A549 (cell line): Measurements from ENCODE around the gene MNS1. TPM values are rescaled to one million over a fixed set of nuclear protein-coding genes. Genes with fewer than 3 reads are reported as not detected.
"Not testable (repeated sequence)": the region's sequence is repeated elsewhere in the genome, so short reads cannot be mapped to it uniquely, and the experiment has no call there.

ENCODE experiments used
- ATAC-seq, 2 experiments: fragments of 200-7000 bp in 1 of 2; fragments of >200 bp in 1 of 2; cut with Nextera tagmentation in 1 of 2; cut with Tn5 transposase in 1 of 2; 3 replicates each; pipeline versions ENCODE4 v1.8.0 to v1.9.1; 2018 to 2020; ENCODE audit warnings: mild to moderate bottlenecking in 1 of 2, moderate library complexity in 1 of 2
- CTCF ChIA-PET: fragments of 300-600 bp; sonication (Branson Sonifier 250); formaldehyde crosslinking; extraction: SDS; loops from one replicate; lab custom pipeline; 2021; ENCODE audit warnings: antibody characterized with exemption, inconsistent platforms; lab: Yijun Ruan, JAX
- POLR2A ChIA-PET: fragments of 350-600 bp; formaldehyde crosslinking; extraction: SDS; loops from one replicate; lab custom pipeline; 2021; ENCODE audit warnings: antibody characterized with exemption, inconsistent platforms; lab: Yijun Ruan, JAX
- DNase-seq, 2 experiments: peaks; one replicate each; pipeline versions ENCODE4 v3.0.0 to v3.0.0-alpha.2; 2011 to 2016; ENCODE audit warnings: low read depth in 1 of 2, low spot score in 1 of 2
- FAIRE-seq: peaks from 2 replicates; lab custom pipeline; 2011; peaks lifted over from hg19 to GRCh38; lab: Jason Lieb, UNC
- H3K27ac ChIP-seq, 2 experiments: fragments of >200 bp; sonication (Bioruptor Twin); formaldehyde crosslinking; 3 replicates each; pipeline ENCODE4 v1.5.1; 2016 to 2017
- H3K4me1 ChIP-seq: fragments of >200 bp; sonication (Bioruptor Twin); formaldehyde crosslinking; 3 replicates; pipeline ENCODE4 v1.6.1; 2016
- H3K4me2 ChIP-seq: fragments of >200 bp; sonication (Bioruptor Twin); formaldehyde crosslinking; 3 replicates; pipeline ENCODE4 v1.6.1; 2016
- H3K4me3 ChIP-seq: fragments of >200 bp; sonication (Bioruptor Twin); formaldehyde crosslinking; 3 replicates; pipeline ENCODE4 v1.5.1; 2016
- H3K9me3 ChIP-seq: fragments of >200 bp; sonication (Bioruptor Twin); formaldehyde crosslinking; 3 replicates; pipeline ENCODE4 v1.6.1; 2016
- EP300 ChIP-seq, 2 experiments: fragments of >200 bp; sonication (Bioruptor Twin); formaldehyde crosslinking; IDR thresholded peaks; 2 replicates in 1 of 2; 3 replicates in 1 of 2; pipeline ENCODE4 v1.6.1; 2016 to 2017
- ESRRA ChIP-seq: fragments of 150-350 bp; IDR thresholded peaks from 2 replicates; pipeline ENCODE4 v1.6.1; 2014; ENCODE audit warnings: mild to moderate bottlenecking, low read length, borderline replicate concordance
- FOSL2 ChIP-seq, 2 experiments: fragments of 450-650 bp in 1 of 2; fragments of >200 bp in 1 of 2; sonication (Bioruptor Twin) in 1 of 2; formaldehyde crosslinking; IDR thresholded peaks; 2 replicates each; pipeline versions ENCODE4 v1.5.0 to v1.6.1; 2016 to 2020; ENCODE audit warnings: mild to moderate bottlenecking in 1 of 2, moderate library complexity in 1 of 2
- HDAC2 ChIP-seq: fragments of 200-600 bp; sonication (generic); IDR thresholded peaks from 2 replicates; pipeline ENCODE4 v1.6.1; 2016
- JUN ChIP-seq, 2 experiments: fragments of >200 bp; sonication (Bioruptor Twin); formaldehyde crosslinking; IDR thresholded peaks; 2 replicates in 1 of 2; 3 replicates in 1 of 2; pipeline ENCODE4 v1.6.1; 2016 to 2017
- JUNB ChIP-seq: fragments of >200 bp; sonication (Bioruptor Twin); formaldehyde crosslinking; IDR thresholded peaks from 2 replicates; pipeline ENCODE4 v1.6.1; 2016
- NPAS2 ChIP-seq: fragments of 250-450 bp; sonication (Bioruptor Pico); IDR thresholded peaks from 2 replicates; pipeline ENCODE4 v1.8.0; 2022; ENCODE audit warnings: mild to moderate bottlenecking, moderate library complexity, borderline replicate concordance
- NR3C1 ChIP-seq: fragments of >200 bp; sonication (Bioruptor Twin); formaldehyde crosslinking; IDR thresholded peaks from 3 replicates; pipeline ENCODE4 v1.6.1; 2017
- PBX3 ChIP-seq: IDR thresholded peaks from 2 replicates; pipeline ENCODE4 v1.6.1; 2012
- RCOR1 ChIP-seq: fragments of 150-350 bp; IDR thresholded peaks from 2 replicates; pipeline ENCODE4 v1.6.1; 2014; ENCODE audit warnings: antibody characterized with exemption, low read length, low read depth
- REST ChIP-seq: fragments of 200-600 bp; sonication (generic); IDR thresholded peaks from 2 replicates; pipeline ENCODE4 v1.6.1; 2016; ENCODE audit warnings: antibody characterized with exemption, mild to moderate bottlenecking, moderate library complexity
- RFX5 ChIP-seq: fragments of 450-650 bp; IDR thresholded peaks from 2 replicates; pipeline ENCODE4 v1.7.1; 2014; ENCODE audit warnings: antibody characterized with exemption, mild to moderate bottlenecking, moderate library complexity
- RNF2 ChIP-seq: fragments of 200-600 bp; sonication (generic); IDR thresholded peaks from 2 replicates; pipeline ENCODE4 v1.6.1; 2016; ENCODE audit warnings: low read depth, mild to moderate bottlenecking, antibody characterized with exemption, moderate library complexity, borderline replicate concordance
- TFCP2L1 ChIP-seq: fragments of 250-450 bp; sonication (Bioruptor Pico); IDR thresholded peaks from 2 replicates; pipeline ENCODE4 v1.5.0; 2021; ENCODE audit warnings: mild to moderate bottlenecking
- ZNF302 ChIP-seq: fragments of 250-450 bp; sonication (Bioruptor Pico); IDR thresholded peaks from 2 replicates; pipeline ENCODE4 v1.9.0; 2021; ENCODE audit warnings: inconsistent platforms, mild to moderate bottlenecking, moderate library complexity
- ZSCAN20 ChIP-seq: fragments of 250-450 bp; sonication (Bioruptor Pico); IDR thresholded peaks from 2 replicates; pipeline ENCODE4 v1.8.0; 2022; ENCODE audit warnings: mild to moderate bottlenecking, moderate library complexity
- WGBS: methylation state at CpG from one replicate; pipeline ENCODE4 v1.1.6; 2017; ENCODE audit errors: missing lambda C conversion rate; 5-methylcytosine and 5-hydroxymethylcytosine counted together
- polyA plus RNA-seq, 4 experiments: library from polyadenylated mRNA; depleted of rRNA in 3 of 4; stranded (reverse); fragments of >200 nt; fragmentation: RNase III in 1 of 4; extraction: RNeasy Plus Mini Kit Qiagen cat#74134 plus additional on column Dnase treatment in 1 of 4; gene quantifications; 2 replicates in 3 of 4; 3 replicates in 1 of 4; pipeline ENCODE4 v1.2.3, GENCODE V29; 2011 to 2017

MNS1 gene
- polyA plus RNA-seq, 2 of the 4 experiments (the other 2 are of a cell fraction): 4.4 to 5.2 TPM

GRCh38 chr15:56425976-56426375 lies 39.0 kb downstream of the MNS1 start:
- TF ChIP-seq ZSCAN20: no peak
- TF ChIP-seq FOSL2 (IDR thresholded peaks at IDR 0.05): no peak
- no peak for TF ChIP-seq FOSL2 (CRISPR knock-in tag; IDR thresholded peaks at IDR 0.05)
- no peak for TF ChIP-seq JUN (IDR thresholded peaks at IDR 0.05)
- TF ChIP-seq EP300 (IDR thresholded peaks at IDR 0.05): no peak
- no peak for TF ChIP-seq HDAC2
- no peak for TF ChIP-seq RCOR1
- TF ChIP-seq RNF2: no peak
- TF ChIP-seq TFCP2L1 (CRISPR knock-in tag): no peak
- no peak for TF ChIP-seq ESRRA
- TF ChIP-seq NR3C1: no peak
- no peak for TF ChIP-seq NPAS2 (CRISPR knock-in tag)
- no peak for TF ChIP-seq RFX5
- TF ChIP-seq ZNF302 (CRISPR knock-in tag): no peak
- TF ChIP-seq REST: no peak
- TF ChIP-seq JUNB: no peak
- no peak for TF ChIP-seq PBX3
- Histone ChIP-seq H3K4me2 (no peak overlapping the region), H3K4me3 (no peak overlapping the region), H3K27ac (no peak overlapping the region), H3K9me3 (no peaks in the 10 kb centered on the region), H3K4me1 (no peaks in the 10 kb centered on the region)
- 97% methylated on average over 1 of the region's 1 CpG for WGBS
- ChIA-PET CTCF (interaction anchor here (0.6 to 7.2 kb wide), 4 partner anchors 11 to 409 kb away, joined by 3 to 45 read pairs (median 4); no protein-coding TSS in a partner anchor), POLR2A (no interaction called here)
- FAIRE-seq: no peak
- ATAC-seq: no peak
- DNase-seq: no peak

GRCh38 chr15:56425276-56425675 lies 39.7 kb downstream of the MNS1 start:
- no peak overlapping the region for H3K4me3 ChIP-seq
- no peak for DNase-seq
- ATAC-seq: no peak
- H3K4me1 ChIP-seq: no peaks in the 10 kb centered on the region
- FAIRE-seq: no peak
- no peaks in the 10 kb centered on the region for H3K9me3 ChIP-seq
- ChIA-PET CTCF (interaction anchor here (0.7 to 7.2 kb wide), 5 partner anchors 9 to 408 kb away, joined by 3 to 45 read pairs (median 3); no protein-coding TSS in a partner anchor), POLR2A (no interaction called here)
- H3K4me2 ChIP-seq: no peak overlapping the region
- H3K27ac ChIP-seq: no peak overlapping the region
- no peak for TF ChIP-seq RFX5

- H3K27ac ChIP-seq, H3K4me1 ChIP-seq, POLR2A ChIA-PET, FAIRE-seq, DNase-seq, H3K4me3 ChIP-seq, CTCF ChIA-PET, ATAC-seq, H3K9me3 ChIP-seq, H3K4me2 ChIP-seq: not testable (repeated sequence)
- 76% methylated on average over 1 of the region's 1 CpG for WGBS
These were observed 51.7 kb downstream of the MNS1 start for GRCh38 chr15:56413114-56413733.
